ENCODE data around the gene RPTOR.

GRCh38 chr17:80504686-80505413 is 39.8 kb upstream of the RPTOR start:
- no peak for TF ChIP-seq CREB5 (CRISPR knock-in tag; IDR thresholded peaks at IDR 0.05; ENCODE audit: low read depth)
- TF ChIP-seq POU6F1 (CRISPR knock-in tag; IDR thresholded peaks at IDR 0.05; ENCODE audit: borderline replicate concordance, low read depth) = no peak
- TF ChIP-seq PATZ1 (CRISPR knock-in tag; IDR thresholded peaks at IDR 0.05; ENCODE audit: borderline replicate concordance) = no peak
- TF ChIP-seq ISL1 (CRISPR knock-in tag; IDR thresholded peaks at IDR 0.05) = no peak
- TF ChIP-seq CSDC2 (CRISPR knock-in tag; IDR thresholded peaks at IDR 0.05) = no peak
- TF ChIP-seq ZFP3 (CRISPR knock-in tag; IDR thresholded peaks at IDR 0.05) = no peak
- TF ChIP-seq ZC3H10 (CRISPR knock-in tag; IDR thresholded peaks at IDR 0.05) = no peak
- TF ChIP-seq ZFP30 (CRISPR knock-in tag; IDR thresholded peaks at IDR 0.05) = no peak
- TF ChIP-seq ARNTL (CRISPR knock-in tag; IDR thresholded peaks at IDR 0.05; ENCODE audit: borderline replicate concordance, low read depth) = no peak
- no peak for TF ChIP-seq RARB (CRISPR knock-in tag; IDR thresholded peaks at IDR 0.05)
- TF ChIP-seq PPARA (CRISPR knock-in tag; IDR thresholded peaks at IDR 0.05; ENCODE audit: borderline replicate concordance) = no peak
- TF ChIP-seq TOX (CRISPR knock-in tag; IDR thresholded peaks at IDR 0.05; ENCODE audit: borderline replicate concordance) = no peak

Measured in SK-N-SH treated with all-trans-retinoic acid at 6 μM for 48 hours (cell line).